HG03025 (cell line): ENCODE measurements around the gene BACE1.
"Not testable (repeated sequence)": the region's sequence is repeated elsewhere in the genome, so short reads cannot be mapped to it uniquely, and the experiment has no call there.

Experiments
- ATAC-seq: cut with Tn5 transposase; IDR thresholded peaks from one replicate; pipeline ENCODE4 v1.9.1; 2021; ENCODE audit warnings: mild to moderate bottlenecking, moderate library complexity; ENCODE audit not compliant: unreplicated experiment, low FRiP score

The BACE1 gene

GRCh38 chr11:117279711-117280376 lies 36.2 kb downstream of the BACE1 start:
- ATAC-seq, result no peak

GRCh38 chr11:117278347-117278746 lies 37.7 kb downstream of the BACE1 start:
- ATAC-seq, result no peak

- ATAC-seq, result no peak
These were observed 42.3 kb downstream of the BACE1 start for GRCh38 chr11:117273550-117274289.

- not testable (repeated sequence) for ATAC-seq
These were observed 43.9 kb downstream of the BACE1 start for GRCh38 chr11:117272175-117272574.

GRCh38 chr11:117271208-117271607 lies 44.8 kb downstream of the BACE1 start:
- ATAC-seq, result no peak

- ATAC-seq, result no peak
These were observed 46.2 kb downstream of the BACE1 start for GRCh38 chr11:117269856-117270255.

- ATAC-seq, result no peak
These were observed 50.3 kb downstream of the BACE1 start for GRCh38 chr11:117265745-117266144.

- not testable (repeated sequence) for ATAC-seq
These were observed 51.3 kb downstream of the BACE1 start for GRCh38 chr11:117264624-117265323.

- ATAC-seq, result no peak
These were observed 56.6 kb downstream of the BACE1 start for GRCh38 chr11:117259417-117259816.

GRCh38 chr11:117258576-117258975 lies 57.5 kb downstream of the BACE1 start:
- ATAC-seq, result no peak

GRCh38 chr11:117256573-117256972 lies 59.5 kb downstream of the BACE1 start:
- no peak for ATAC-seq

GRCh38 chr11:117255966-117256365 lies 60.1 kb downstream of the BACE1 start:
- ATAC-seq, result no peak

GRCh38 chr11:117251506-117251905 lies 64.5 kb downstream of the BACE1 start:
- ATAC-seq, result no peak

- no peak for ATAC-seq
These were observed 66.5 kb downstream of the BACE1 start for GRCh38 chr11:117249571-117249970.

- ATAC-seq, result no peak
These were observed 67.7 kb downstream of the BACE1 start for GRCh38 chr11:117248341-117248740.

GRCh38 chr11:117239295-117239694 lies 76.8 kb downstream of the BACE1 start:
- ATAC-seq, result no peak

- ATAC-seq, result no peak
These were observed 77.8 kb downstream of the BACE1 start for GRCh38 chr11:117238221-117238620.
